22Rv1 (cell line): ENCODE results near the gene CDC42BPB.

Experiments
- H3K27ac ChIP-seq: fragments of 450-650 bp; 2 replicates; pipeline ENCODE4 v1.5.1; 2017
- ZFX ChIP-seq: fragments of 450-650 bp; IDR thresholded peaks from 2 replicates; pipeline ENCODE4 v1.6.1; 2017; ENCODE audit warnings: antibody characterized with exemption, borderline replicate concordance
- TF ChIP-seq, protein P1 (sequence below): fragments of 450-650 bp; IDR thresholded peaks from 2 replicates; pipeline ENCODE4 v1.5.1; 2017; ENCODE audit warnings: mild to moderate bottlenecking

Gene CDC42BPB

DNA sequence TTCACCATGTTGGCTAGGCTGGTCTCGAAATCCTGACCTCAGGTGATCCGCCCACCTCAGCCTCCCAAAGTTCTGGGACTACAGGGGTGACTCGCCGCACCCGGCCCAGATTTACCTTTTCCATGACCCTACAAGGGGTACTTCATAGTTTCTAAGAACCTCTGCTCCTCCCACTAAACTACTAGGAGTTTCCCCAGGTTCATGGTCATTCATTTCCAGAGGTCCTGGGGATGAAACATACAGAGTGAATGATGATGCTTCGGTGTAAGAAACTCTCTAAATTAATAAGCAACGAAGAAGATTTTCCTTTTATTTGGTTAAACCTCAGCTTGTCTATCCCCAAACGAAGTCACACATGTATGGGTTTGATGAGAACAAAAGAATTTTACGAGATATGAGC is 77.9 kb downstream of the CDC42BPB start:
- TF ChIP-seq ZFX, result no peak
- TF ChIP-seq, protein P1, sequence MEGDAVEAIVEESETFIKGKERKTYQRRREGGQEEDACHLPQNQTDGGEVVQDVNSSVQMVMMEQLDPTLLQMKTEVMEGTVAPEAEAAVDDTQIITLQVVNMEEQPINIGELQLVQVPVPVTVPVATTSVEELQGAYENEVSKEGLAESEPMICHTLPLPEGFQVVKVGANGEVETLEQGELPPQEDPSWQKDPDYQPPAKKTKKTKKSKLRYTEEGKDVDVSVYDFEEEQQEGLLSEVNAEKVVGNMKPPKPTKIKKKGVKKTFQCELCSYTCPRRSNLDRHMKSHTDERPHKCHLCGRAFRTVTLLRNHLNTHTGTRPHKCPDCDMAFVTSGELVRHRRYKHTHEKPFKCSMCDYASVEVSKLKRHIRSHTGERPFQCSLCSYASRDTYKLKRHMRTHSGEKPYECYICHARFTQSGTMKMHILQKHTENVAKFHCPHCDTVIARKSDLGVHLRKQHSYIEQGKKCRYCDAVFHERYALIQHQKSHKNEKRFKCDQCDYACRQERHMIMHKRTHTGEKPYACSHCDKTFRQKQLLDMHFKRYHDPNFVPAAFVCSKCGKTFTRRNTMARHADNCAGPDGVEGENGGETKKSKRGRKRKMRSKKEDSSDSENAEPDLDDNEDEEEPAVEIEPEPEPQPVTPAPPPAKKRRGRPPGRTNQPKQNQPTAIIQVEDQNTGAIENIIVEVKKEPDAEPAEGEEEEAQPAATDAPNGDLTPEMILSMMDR, result no peak
- H3K27ac ChIP-seq, result no peak overlapping the region

DNA sequence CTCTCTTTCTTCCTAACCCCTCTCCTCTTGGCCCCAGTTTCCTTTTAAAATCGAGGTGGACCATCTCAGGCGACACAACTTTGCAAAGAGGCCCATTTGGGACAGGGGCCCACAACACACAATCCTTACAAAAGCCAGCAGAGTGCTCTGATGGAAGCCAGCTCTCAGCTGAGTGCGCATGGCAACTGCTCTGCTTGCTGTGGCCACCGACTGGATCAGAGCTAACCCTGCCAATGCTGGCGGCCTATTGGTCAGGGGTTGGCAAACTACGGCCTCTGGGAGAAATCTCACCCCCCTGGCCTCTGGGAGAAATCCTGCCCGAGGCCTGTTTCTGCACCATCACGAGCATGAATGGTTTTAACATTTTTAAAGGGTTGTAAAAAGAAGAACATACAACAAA is 79.9 kb downstream of the CDC42BPB start:
- no peak for TF ChIP-seq ZFX
- no peak overlapping the region for H3K27ac ChIP-seq

DNA sequence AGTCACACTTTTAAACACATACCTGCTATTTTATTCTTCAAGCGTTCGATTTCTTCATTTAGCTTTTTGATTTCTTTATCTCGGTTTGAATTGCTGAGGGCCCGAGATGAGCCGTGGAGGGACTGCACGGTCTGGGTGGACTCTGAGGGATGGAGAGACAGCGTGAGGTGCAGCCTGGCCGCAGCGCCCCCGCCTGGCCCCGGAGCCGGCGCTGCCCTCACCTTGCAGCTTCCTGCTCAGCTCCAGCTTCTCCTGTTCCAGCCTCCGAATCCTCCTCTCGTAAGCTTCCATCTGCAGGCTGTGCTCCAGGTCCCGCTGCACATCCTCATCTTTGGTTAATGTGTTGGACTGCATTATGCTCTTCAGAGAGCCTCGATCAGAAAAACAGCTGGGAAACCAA is 81.7 kb downstream of the CDC42BPB start:
- no peak overlapping the region for H3K27ac ChIP-seq
- TF ChIP-seq, protein P1, result peak; percentile 17; the same call in 1 of the 2 replicates
- no peak for TF ChIP-seq ZFX

DNA sequence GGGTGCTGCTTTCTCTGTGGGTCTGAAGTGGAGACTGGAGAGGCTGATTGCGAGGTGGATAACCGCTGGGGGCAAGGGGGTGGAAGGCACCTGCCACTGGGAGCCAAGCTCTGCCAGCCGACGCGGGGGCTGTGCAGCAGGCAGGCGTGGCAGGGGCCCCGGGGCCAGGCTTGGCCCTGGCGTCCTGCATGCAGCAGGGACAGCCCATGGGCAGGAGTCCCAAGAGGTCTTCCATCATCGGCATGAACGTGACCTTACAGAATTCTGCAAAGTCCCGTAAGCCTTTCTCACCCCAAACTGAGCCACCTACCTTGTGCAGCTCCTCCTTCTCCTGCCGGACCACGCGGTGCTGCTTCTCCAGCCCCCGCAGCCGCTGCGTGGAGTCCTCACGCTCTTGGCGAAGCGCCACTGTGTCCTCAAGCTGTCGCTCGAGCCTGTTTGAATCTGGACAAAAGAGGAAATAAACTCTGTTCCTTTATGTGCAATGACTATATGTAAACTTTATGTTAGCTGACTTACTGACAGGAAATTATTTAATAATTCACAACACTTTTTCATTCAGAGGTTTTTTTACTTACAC is 83.6 kb downstream of the CDC42BPB start:
- H3K27ac ChIP-seq, result no peak overlapping the region
- TF ChIP-seq ZFX, result no peak
- TF ChIP-seq, protein P1, result no peak

DNA sequence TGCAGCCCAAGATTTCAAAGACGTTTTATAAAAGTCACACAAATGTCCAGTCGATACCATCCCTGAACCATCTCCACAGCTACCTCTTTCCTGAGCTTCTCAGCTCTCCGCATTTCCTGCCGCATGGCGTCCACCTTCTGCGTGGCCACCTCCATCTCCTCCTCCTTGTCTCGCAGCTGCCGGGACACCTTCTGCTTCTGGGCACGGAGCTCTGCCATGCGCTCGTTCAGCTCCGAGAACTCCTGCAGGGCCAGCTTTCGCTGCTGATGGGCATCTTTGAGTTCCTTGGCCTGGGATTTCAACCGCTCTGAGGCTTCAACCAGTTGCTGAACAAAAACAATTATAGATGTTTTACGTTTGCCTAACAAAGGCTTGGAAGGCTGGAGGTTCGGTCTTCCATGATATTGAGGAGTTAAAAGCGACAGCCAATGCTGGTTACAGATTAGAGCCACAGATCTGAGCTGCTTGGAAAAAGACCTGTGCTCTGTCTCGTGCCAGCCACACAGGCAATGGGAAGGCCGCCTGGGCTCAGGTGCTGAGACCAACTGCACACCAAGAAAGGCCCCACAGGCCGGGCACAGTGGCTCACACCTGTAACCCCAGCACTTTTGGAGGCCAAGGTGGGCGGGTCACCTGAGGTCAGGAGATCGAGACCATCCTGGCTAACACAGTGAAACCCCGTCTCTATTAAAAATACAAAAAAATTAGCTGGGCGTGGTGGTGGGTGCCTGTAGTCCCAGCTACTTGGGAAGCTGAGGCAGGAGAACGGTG is 85.3 kb downstream of the CDC42BPB start:
- TF ChIP-seq, protein P1, result no peak
- no peak for TF ChIP-seq ZFX
- H3K27ac ChIP-seq, result no peak overlapping the region

DNA sequence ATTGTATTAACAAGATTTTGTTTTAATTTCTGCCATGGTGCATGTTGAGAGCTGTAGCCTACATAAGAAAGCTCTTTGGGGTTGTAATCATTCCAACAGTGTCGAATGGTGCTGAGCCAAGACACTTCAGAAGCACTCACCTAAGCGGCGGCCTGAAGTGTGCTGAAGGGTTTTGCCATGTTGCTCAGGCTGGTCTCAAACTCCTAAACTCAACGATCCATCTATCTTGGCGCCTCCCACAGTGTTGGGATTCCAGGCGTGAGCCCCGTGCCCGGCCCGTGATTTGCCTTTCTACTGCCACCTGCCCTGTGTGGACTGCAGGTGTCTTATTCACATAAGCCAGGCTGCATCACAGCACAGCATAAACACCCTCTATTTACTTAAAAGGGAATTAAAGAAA is 86.0 kb downstream of the CDC42BPB start:
- H3K27ac ChIP-seq, result no peak overlapping the region
- no peak for TF ChIP-seq ZFX
- TF ChIP-seq, protein P1, result no peak

DNA sequence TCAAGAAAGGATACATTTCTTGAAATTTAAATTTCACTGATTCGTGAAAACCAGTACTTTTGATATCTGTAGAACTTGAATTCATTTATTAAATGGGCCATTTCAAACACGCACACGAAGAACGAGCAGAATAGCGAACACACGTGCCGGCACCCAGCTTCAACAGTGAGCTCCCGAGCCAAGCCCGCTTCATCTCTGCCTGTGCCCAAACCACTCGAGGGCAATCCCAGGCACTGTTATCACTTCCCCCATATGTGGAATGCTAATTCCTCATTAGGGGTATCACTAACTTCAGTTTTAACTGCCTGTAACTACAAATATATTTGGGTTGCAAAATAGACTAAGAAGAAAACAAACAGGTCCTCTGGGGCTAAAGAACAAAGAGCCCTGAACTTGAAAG is 86.9 kb downstream of the CDC42BPB start:
- no peak for TF ChIP-seq ZFX
- TF ChIP-seq, protein P1, result no peak
- H3K27ac ChIP-seq, result no peak overlapping the region
